Activated T-cell treated with anti-CD3 and anti-CD28 coated beads, Interleukin-2, amount 50 U/mL, for 4 hours (primary cell): ENCODE measurements around the gene FILIP1L. TPM values are rescaled to one million over a fixed set of nuclear protein-coding genes. Genes with fewer than 3 reads are reported as not detected.
"Not testable (repeated sequence)": the region's sequence is repeated elsewhere in the genome, so short reads cannot be mapped to it uniquely, and the experiment has no call there.

ENCODE experiments used
- ATAC-seq, 2 donors: fragments of 200-7000 bp; cut with Tn5 transposase; one replicate each; pipeline ENCODE4 v1.10.0; 2021
- DNase-seq: peaks from one replicate; pipeline ENCODE4 v3.0.0-alpha.2; 2020
- H3K27me3 Mint-ChIP-seq: one replicate; pipeline ENCODE4 v1.8.0; 2021; ENCODE audit warnings: low read depth, mixed read lengths
- H3K36me3 Mint-ChIP-seq: one replicate; pipeline ENCODE4 v1.8.0; 2022; ENCODE audit warnings: mixed read lengths; ENCODE audit not compliant: insufficient read depth
- H3K4me1 Mint-ChIP-seq: one replicate; pipeline ENCODE4 v1.8.0; 2021; ENCODE audit warnings: low read depth, mixed read lengths
- H3K4me3 Mint-ChIP-seq: one replicate; pipeline ENCODE4 v1.8.0; 2021; ENCODE audit warnings: mild to moderate bottlenecking, moderate library complexity, mixed read lengths
- H3K9me3 Mint-ChIP-seq: one replicate; pipeline ENCODE4 v1.8.0; 2021; ENCODE audit warnings: mixed read lengths
- total RNA-seq, 3 donors: library from RNA; stranded (reverse); gene quantifications; one replicate each; pipeline ENCODE4 v1.2.1, GENCODE V29; 2021

The FILIP1L gene
- total RNA-seq, 3 donors from 2014 or later = 0.08 to 0.28 TPM; not detected in 1

- DNase-seq = no peak
- Mint-ChIP-seq H3K4me1 (peaks cover 11% of the 10 kb centered on the region), H3K27me3 (no peaks in the 10 kb centered on the region), H3K36me3 (peaks cover 5% of the 10 kb centered on the region), H3K4me3 (no peak overlapping the region), H3K9me3 (no peaks in the 10 kb centered on the region)
- ATAC-seq = no peak
Measured at GRCh38 chr3:99845331-99845730, 269.0 kb downstream of the FILIP1L start.

- ATAC-seq = no peak
- no peaks in the 10 kb centered on the region for H3K27me3 Mint-ChIP-seq
- H3K4me3 Mint-ChIP-seq = no peak overlapping the region
- no peak for DNase-seq
- no peaks in the 10 kb centered on the region for H3K9me3 Mint-ChIP-seq
- peaks cover 5% of the 10 kb centered on the region for H3K36me3 Mint-ChIP-seq
- H3K4me1 Mint-ChIP-seq = peaks cover 16% of the 10 kb centered on the region
Measured at GRCh38 chr3:99843590-99844258, 270.6 kb downstream of the FILIP1L start.

GRCh38 chr3:99842826-99843589 lies 271.3 kb downstream of the FILIP1L start:
- Mint-ChIP-seq H3K9me3 (no peaks in the 10 kb centered on the region), H3K36me3 (peaks cover 5% of the 10 kb centered on the region), H3K4me3 (no peak overlapping the region), H3K27me3 (no peaks in the 10 kb centered on the region), H3K4me1 (peaks cover 16% of the 10 kb centered on the region)
- no peak for ATAC-seq
- no peak for DNase-seq

GRCh38 chr3:99841949-99842348 lies 272.4 kb downstream of the FILIP1L start:
- DNase-seq, H3K9me3 Mint-ChIP-seq, H3K4me3 Mint-ChIP-seq, H3K27me3 Mint-ChIP-seq, H3K36me3 Mint-ChIP-seq, ATAC-seq: not testable (repeated sequence)
- peaks cover 16% of the 10 kb centered on the region for H3K4me1 Mint-ChIP-seq

- Mint-ChIP-seq H3K9me3 (no peaks in the 10 kb centered on the region), H3K27me3 (no peaks in the 10 kb centered on the region), H3K4me3 (no peak overlapping the region), H3K36me3 (peaks cover 3% of the 10 kb centered on the region), H3K4me1 (peaks cover 5% of the 10 kb centered on the region)
- DNase-seq (no peak), ATAC-seq (no peak)
Measured at GRCh38 chr3:99839613-99840012, 274.7 kb downstream of the FILIP1L start.

- Mint-ChIP-seq H3K27me3 (no peaks in the 10 kb centered on the region), H3K36me3 (peaks cover 3% of the 10 kb centered on the region)
Measured at GRCh38 chr3:99838755-99839154, 275.5 kb downstream of the FILIP1L start.

GRCh38 chr3:99837715-99838114 lies 276.6 kb downstream of the FILIP1L start:
- no peak for ATAC-seq
- DNase-seq = no peak
- H3K4me3 Mint-ChIP-seq = no peak overlapping the region
- H3K36me3 Mint-ChIP-seq = peaks cover 3% of the 10 kb centered on the region
- H3K4me1 Mint-ChIP-seq = peaks cover 9% of the 10 kb centered on the region
- H3K9me3 Mint-ChIP-seq = no peaks in the 10 kb centered on the region
- H3K27me3 Mint-ChIP-seq = no peaks in the 10 kb centered on the region

More at GRCh38 chr3:99838755-99839154, 275.5 kb downstream of the FILIP1L start:
- ATAC-seq = no peak
- no peak for DNase-seq
- Mint-ChIP-seq H3K9me3 (no peaks in the 10 kb centered on the region), H3K4me3 (no peak overlapping the region), H3K4me1 (peaks cover 4% of the 10 kb centered on the region)

GRCh38 chr3:99836681-99837080 lies 277.6 kb downstream of the FILIP1L start:
- no peaks in the 10 kb centered on the region for H3K27me3 Mint-ChIP-seq
- H3K36me3 Mint-ChIP-seq = peaks cover 3% of the 10 kb centered on the region
- H3K9me3 Mint-ChIP-seq = no peaks in the 10 kb centered on the region
- DNase-seq = no peak
- no peak overlapping the region for H3K4me3 Mint-ChIP-seq
- no peak for ATAC-seq
- peaks cover 9% of the 10 kb centered on the region for H3K4me1 Mint-ChIP-seq

GRCh38 chr3:99834211-99834957 lies 279.9 kb downstream of the FILIP1L start:
- H3K27me3 Mint-ChIP-seq = no peaks in the 10 kb centered on the region
- peaks cover 5% of the 10 kb centered on the region for H3K4me1 Mint-ChIP-seq
- no peaks in the 10 kb centered on the region for H3K36me3 Mint-ChIP-seq
- H3K9me3 Mint-ChIP-seq = no peaks in the 10 kb centered on the region
- ATAC-seq (peak in 1 of 2 donors; percentile 34), DNase-seq (no peak)
- H3K4me3 Mint-ChIP-seq = no peak overlapping the region

GRCh38 chr3:99833617-99834205 lies 280.6 kb downstream of the FILIP1L start:
- H3K27me3 Mint-ChIP-seq = no peaks in the 10 kb centered on the region
- DNase-seq = no peak
- H3K9me3 Mint-ChIP-seq = no peaks in the 10 kb centered on the region
- no peak for ATAC-seq
- no peak overlapping the region for H3K4me3 Mint-ChIP-seq
- H3K36me3 Mint-ChIP-seq = peaks cover under 1% of the 10 kb centered on the region
- peaks cover 5% of the 10 kb centered on the region for H3K4me1 Mint-ChIP-seq

- ATAC-seq (no peak), DNase-seq (no peak)
- Mint-ChIP-seq H3K4me1 (peaks cover 9% of the 10 kb centered on the region), H3K36me3 (peaks cover 2% of the 10 kb centered on the region), H3K27me3 (no peaks in the 10 kb centered on the region), H3K9me3 (no peaks in the 10 kb centered on the region), H3K4me3 (no peak overlapping the region)
Measured at GRCh38 chr3:99829844-99830243, 284.5 kb downstream of the FILIP1L start.

- DNase-seq = no peak
- no peaks in the 10 kb centered on the region for H3K27me3 Mint-ChIP-seq
- H3K9me3 Mint-ChIP-seq = no peaks in the 10 kb centered on the region
- peaks cover 19% of the 10 kb centered on the region for H3K4me1 Mint-ChIP-seq
- ATAC-seq = peak; percentile 41 to 71
- H3K36me3 Mint-ChIP-seq = peaks cover 12% of the 10 kb centered on the region
- H3K4me3 Mint-ChIP-seq = no peak overlapping the region
Measured at GRCh38 chr3:99825004-99825640, 289.2 kb downstream of the FILIP1L start.

- Mint-ChIP-seq H3K4me3 (no peak overlapping the region), H3K4me1 (peaks cover 27% of the 10 kb centered on the region), H3K9me3 (no peaks in the 10 kb centered on the region), H3K27me3 (no peaks in the 10 kb centered on the region), H3K36me3 (peaks cover 16% of the 10 kb centered on the region)
- DNase-seq = no peak
- no peak for ATAC-seq
Measured at GRCh38 chr3:99823723-99824711, 290.3 kb downstream of the FILIP1L start.
